HK-2 (cell line): ENCODE results near the gene DGCR6.
"Not testable (repeated sequence)": the region's sequence is repeated elsewhere in the genome, so short reads cannot be mapped to it uniquely, and the experiment has no call there.

Experiments
- DNase-seq: peaks from one replicate; pipeline ENCODE4 v3.0.0-alpha.2; 2018; ENCODE audit not compliant: unreplicated experiment

The DGCR6 gene

GRCh38 chr22:18960166-18960820 is 54.2 kb downstream of the DGCR6 start:
- not testable (repeated sequence) for DNase-seq

GRCh38 chr22:18961201-18961600 is 55.1 kb downstream of the DGCR6 start:
- not testable (repeated sequence) for DNase-seq
